HEK293 (cell line): ENCODE results near the gene TBC1D17.

Experiments
- CTCF ChIA-PET: fragments of 350-600 bp; formaldehyde crosslinking; extraction: SDS; loops from one replicate; lab custom pipeline; 2021; ENCODE audit warnings: antibody characterized with exemption; lab: Yijun Ruan, JAX
- POLR2A ChIA-PET: fragments of 300-600 bp; formaldehyde crosslinking; extraction: SDS; loops from one replicate; lab custom pipeline; 2020; ENCODE audit warnings: antibody characterized with exemption, inconsistent platforms; lab: Yijun Ruan, JAX
- H3K27ac ChIP-seq: fragments of 200-500 bp; sonication (Bioruptor generic); 2 replicates; pipeline ENCODE4 v1.5.1; 2014; ENCODE audit warnings: low read depth, low read length, control low read depth, inconsistent platforms; ENCODE audit errors: extremely low read depth
- H3K36me3 ChIP-seq, 2 experiments: fragments of 200-500 bp in 1 of 2; sonication (Bioruptor generic) in 1 of 2; 1 replicate in 1 of 2; 2 replicates in 1 of 2; pipeline ENCODE4 v1.5.1; 2014 to 2017; ENCODE audit warnings: inconsistent platforms in 2 of 2, low read length in 2 of 2; ENCODE audit not compliant: control insufficient read depth in 2 of 2, insufficient read depth in 1 of 2
- H3K4me1 ChIP-seq: fragments of 200-500 bp; sonication (Bioruptor generic); 2 replicates; pipeline ENCODE4 v1.5.1; 2014; ENCODE audit warnings: mild to moderate bottlenecking, low read length, inconsistent platforms; ENCODE audit not compliant: control insufficient read depth, insufficient read depth
- H3K4me3 ChIP-seq: 2 replicates; pipeline ENCODE4 v1.5.1; 2011; ENCODE audit warnings: low read depth, mild to moderate bottlenecking, control low read depth, low read length, moderate library complexity
- H3K9me3 ChIP-seq: fragments of 200-500 bp; sonication (Bioruptor generic); 2 replicates; pipeline ENCODE4 v1.5.1; 2014; ENCODE audit warnings: low read depth, low read length, inconsistent platforms; ENCODE audit not compliant: control insufficient read depth, insufficient read depth
- CTCF ChIP-seq: fragments of 450-650 bp; formaldehyde crosslinking; IDR thresholded peaks from 2 replicates; pipeline ENCODE4 v1.5.1; 2016; ENCODE audit warnings: missing biosample characterization, missing genetic modification characterization
- HIC1 ChIP-seq: fragments of 450-650 bp; formaldehyde crosslinking; IDR thresholded peaks from 2 replicates; pipeline ENCODE4 v1.5.1; 2016; ENCODE audit warnings: missing biosample characterization, missing genetic modification characterization
- IKZF3 ChIP-seq: fragments of 450-650 bp; IDR thresholded peaks from 2 replicates; pipeline ENCODE4 v1.5.0; 2018; ENCODE audit warnings: missing biosample characterization, mild to moderate bottlenecking, missing genetic modification characterization, moderate library complexity
- PRDM1 ChIP-seq: fragments of 450-650 bp; formaldehyde crosslinking; IDR thresholded peaks from 2 replicates; pipeline ENCODE4; 2016; ENCODE audit warnings: missing biosample characterization, missing genetic modification characterization
- PRDM10 ChIP-seq: fragments of 450-650 bp; formaldehyde crosslinking; IDR thresholded peaks from 2 replicates; pipeline ENCODE4 v1.5.1; 2016; ENCODE audit warnings: missing biosample characterization, missing genetic modification characterization
- ZBTB11 ChIP-seq: fragments of 450-650 bp; formaldehyde crosslinking; conservative IDR thresholded peaks from 2 replicates; pipeline ENCODE4 v1.5.1; 2016; ENCODE audit warnings: low read depth, missing biosample characterization, missing genetic modification characterization
- ZNF148 ChIP-seq: fragments of 450-650 bp; formaldehyde crosslinking; IDR thresholded peaks from 2 replicates; pipeline ENCODE4 v1.5.0; 2017; ENCODE audit warnings: missing biosample characterization, missing genetic modification characterization, borderline replicate concordance
- ZNF175 ChIP-seq: fragments of 450-650 bp; formaldehyde crosslinking; IDR thresholded peaks from 2 replicates; pipeline ENCODE4 v1.5.1; 2016; ENCODE audit warnings: missing biosample characterization, missing genetic modification characterization
- ZNF223 ChIP-seq: fragments of 450-650 bp; formaldehyde crosslinking; IDR thresholded peaks from 2 replicates; pipeline ENCODE4 v1.5.1; 2016; ENCODE audit warnings: missing biosample characterization, missing genetic modification characterization
- ZNF311 ChIP-seq: fragments of 450-650 bp; formaldehyde crosslinking; IDR thresholded peaks from 2 replicates; pipeline ENCODE4 v1.5.1; 2017; ENCODE audit warnings: missing biosample characterization, missing genetic modification characterization, borderline replicate concordance
- ZNF324 ChIP-seq: fragments of 450-650 bp; formaldehyde crosslinking; IDR thresholded peaks from 2 replicates; pipeline ENCODE4 v1.5.1; 2016; ENCODE audit warnings: missing biosample characterization, missing genetic modification characterization
- ZNF404 ChIP-seq: fragments of 450-650 bp; formaldehyde crosslinking; IDR thresholded peaks from 2 replicates; pipeline ENCODE4 v1.5.1; 2017; ENCODE audit warnings: missing biosample characterization, missing genetic modification characterization
- ZNF423 ChIP-seq: fragments of 450-650 bp; formaldehyde crosslinking; IDR thresholded peaks from 2 replicates; pipeline ENCODE4 v1.5.1; 2016; ENCODE audit warnings: missing biosample characterization, missing genetic modification characterization
- ZNF610 ChIP-seq: fragments of 450-650 bp; formaldehyde crosslinking; IDR thresholded peaks from 2 replicates; pipeline ENCODE4 v1.5.1; 2016; ENCODE audit warnings: missing biosample characterization, missing genetic modification characterization, borderline replicate concordance
- ZNF664 ChIP-seq: fragments of 450-650 bp; formaldehyde crosslinking; IDR thresholded peaks from 2 replicates; pipeline ENCODE4 v1.5.1; 2016; ENCODE audit warnings: missing biosample characterization, missing genetic modification characterization
- ZNF701 ChIP-seq: fragments of 450-650 bp; formaldehyde crosslinking; IDR thresholded peaks from 2 replicates; pipeline ENCODE4 v1.5.1; 2016; ENCODE audit warnings: missing biosample characterization, missing genetic modification characterization
- ZNF785 ChIP-seq: fragments of 450-650 bp; formaldehyde crosslinking; IDR thresholded peaks from 2 replicates; pipeline ENCODE4 v1.5.1; 2016; ENCODE audit warnings: missing biosample characterization, missing genetic modification characterization

Gene TBC1D17

GRCh38 chr19:49932041-49932451, 54.5 kb downstream of the TBC1D17 start:
- Histone ChIP-seq H3K4me1 (peaks cover 9% of the 10 kb centered on the region), H3K9me3 (no peaks in the 10 kb centered on the region), H3K27ac (no peak overlapping the region), H3K4me3 (no peak overlapping the region), H3K36me3 (peaks cover 7 to 22% of the 10 kb centered on the region in 2 experiments; a peak in 2 of 3 replicates)
- TF ChIP-seq ZNF423 (no peak), ZNF785 (0 out of 2 replicates have a peak, but pooled peaks have one; percentile 18), IKZF3 (tag by site-specific recombination) (no peak), ZNF311 (peak; percentile 62; the same call in 1 of the 2 replicates)
- ChIA-PET CTCF (interaction anchor here (7.6 kb wide), 1 partner anchor 53 kb away, joined by 99 read pairs; no protein-coding TSS in a partner anchor), POLR2A (no interaction called here)

GRCh38 chr19:49932731-49933131, 55.2 kb downstream of the TBC1D17 start:
- Histone ChIP-seq H3K9me3 (no peaks in the 10 kb centered on the region), H3K27ac (no peak overlapping the region), H3K4me3 (no peak overlapping the region), H3K36me3 (peaks cover 6 to 15% of the 10 kb centered on the region in 2 experiments; a peak in 2 of 3 replicates), H3K4me1 (peaks cover 9% of the 10 kb centered on the region)
- POLR2A ChIA-PET, result no interaction called here
- CTCF ChIA-PET, result interaction anchor here (7.6 kb wide), 1 partner anchor 52 kb away, joined by 99 read pairs; no protein-coding TSS in a partner anchor
- TF ChIP-seq ZNF664 (tag by site-specific recombination), result no peak
- no peak for TF ChIP-seq ZNF223
- TF ChIP-seq, all 188 proteins: peak for 0

GRCh38 chr19:49933643-49934042, 56.1 kb downstream of the TBC1D17 start:
- peaks cover 9% of the 10 kb centered on the region for H3K4me1 ChIP-seq
- CTCF ChIA-PET, result interaction anchor here (7.6 kb wide), 1 partner anchor 51 kb away, joined by 99 read pairs; no protein-coding TSS in a partner anchor
- POLR2A ChIA-PET, result interaction anchor here (0.5 to 0.8 kb wide), 2 partner anchors 11 to 808 kb away, joined by 3 read pairs; no protein-coding TSS in a partner anchor
- H3K4me3 ChIP-seq, result no peak overlapping the region
- H3K36me3 ChIP-seq, result peaks cover 6 to 12% of the 10 kb centered on the region in 2 experiments; a peak in 2 of 3 replicates
- TF ChIP-seq HIC1 (tag by site-specific recombination), result no peak
- TF ChIP-seq ZNF148 (tag by site-specific recombination), result no peak
- TF ChIP-seq ZBTB11 (tag by site-specific recombination), result no peak
- no peak for TF ChIP-seq ZNF324 (tag by site-specific recombination)
- no peak for TF ChIP-seq CTCF (tag by site-specific recombination)
- no peak for TF ChIP-seq PRDM1 (tag by site-specific recombination)
- no peak for TF ChIP-seq PRDM10
- TF ChIP-seq ZNF610 (tag by site-specific recombination), result no peak
- TF ChIP-seq ZNF404, result no peak
- TF ChIP-seq ZNF175 (tag by site-specific recombination), result no peak
- TF ChIP-seq ZNF701 (tag by site-specific recombination), result no peak
- TF ChIP-seq, all 188 proteins: peak for 0
- no peak overlapping the region for H3K27ac ChIP-seq
- H3K9me3 ChIP-seq, result no peaks in the 10 kb centered on the region
